Muscle layer of duodenum (tissue), 2 donors: ENCODE data around the gene RNF224.

Experiments
- H3K27ac ChIP-seq: one replicate; pipeline ENCODE4 v1.7.0; 2013; ENCODE audit warnings: mild to moderate bottlenecking, low read length
- H3K27me3 ChIP-seq: one replicate; pipeline ENCODE4 v1.7.0; 2013; ENCODE audit warnings: low read depth, mild to moderate bottlenecking, control low read depth, low read length
- H3K36me3 ChIP-seq, 2 donors: one replicate each; pipeline ENCODE4 v1.7.0; 2013; ENCODE audit warnings: low read length in 2 of 2, control low read depth in 1 of 2, mild to moderate bottlenecking in 1 of 2; ENCODE audit not compliant: insufficient read depth in 2 of 2, control insufficient read depth in 1 of 2
- H3K4me1 ChIP-seq, 2 donors: one replicate each; pipeline ENCODE4 v1.7.0; 2013; ENCODE audit warnings: low read length in 2 of 2, mild to moderate bottlenecking in 2 of 2, control low read depth in 1 of 2, moderate library complexity in 1 of 2; ENCODE audit not compliant: insufficient read depth in 2 of 2, control insufficient read depth in 1 of 2
- H3K4me3 ChIP-seq, 2 donors: one replicate each; pipeline ENCODE4 v1.7.0; 2013; ENCODE audit warnings: low read length in 2 of 2, low read depth in 1 of 2, mild to moderate bottlenecking in 1 of 2
- H3K9me3 ChIP-seq, 2 donors: one replicate each; pipeline ENCODE4 v1.7.0; 2013; ENCODE audit warnings: low read length in 2 of 2, control low read depth in 1 of 2, mild to moderate bottlenecking in 1 of 2; ENCODE audit not compliant: control insufficient read depth in 1 of 2
- donor health status: healthy.

RNF224 gene

GRCh38 chr9:137186385-137186784, 40.9 kb upstream of the RNF224 start:
- Histone ChIP-seq H3K9me3 (no peaks in the 10 kb centered on the region), H3K27me3 (no peaks in the 10 kb centered on the region), H3K4me1 (peaks cover 11 to 43% of the 10 kb centered on the region in 2 donors), H3K4me3 (peak overlapping the region; percentile 86 to 100), H3K36me3 (peaks cover 22 to 85% of the 10 kb centered on the region in 2 donors), H3K27ac (no peak overlapping the region)

DNA sequence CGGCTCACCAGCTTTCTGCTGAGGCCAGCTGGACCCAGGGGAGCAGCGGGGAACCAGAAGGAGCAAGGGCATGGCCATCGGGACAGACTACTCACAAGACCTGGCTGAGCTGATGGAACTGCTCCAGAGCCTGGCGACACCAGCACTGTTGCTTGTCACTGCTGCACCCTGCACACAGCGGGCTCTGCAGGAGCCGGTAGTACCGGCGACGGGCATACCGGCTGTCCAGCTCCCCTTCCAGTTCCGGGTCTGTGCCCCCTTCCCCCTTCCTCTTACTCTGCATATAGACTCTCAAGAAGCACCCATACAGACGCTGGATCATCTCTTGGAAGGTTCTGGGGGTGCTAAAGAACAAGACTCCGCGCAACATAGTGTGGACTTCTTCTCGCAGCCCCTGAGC, 39.9 kb upstream of the RNF224 start:
- Histone ChIP-seq H3K27ac (no peak overlapping the region), H3K4me1 (peaks cover 11 to 43% of the 10 kb centered on the region in 2 donors)

DNA sequence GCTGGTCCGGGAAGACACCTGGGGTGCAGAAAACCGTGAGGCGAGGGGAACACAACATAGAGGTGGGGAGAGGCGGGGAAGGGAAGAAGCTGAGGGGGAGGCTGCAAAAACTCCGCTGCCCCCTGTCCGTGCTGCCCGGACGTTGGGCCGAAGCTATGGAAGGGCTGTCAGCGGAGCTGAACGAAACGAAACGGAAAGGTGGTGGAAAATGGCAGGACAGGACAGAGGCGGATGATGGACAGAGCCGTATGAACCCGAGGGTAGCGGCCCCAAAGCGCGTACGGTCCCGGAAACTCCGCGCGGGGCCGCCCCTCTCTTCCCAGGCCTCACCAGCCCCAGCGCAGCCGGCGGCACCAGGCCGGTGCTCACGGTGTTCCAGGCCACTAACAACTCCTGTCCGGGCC, 39.2 kb upstream of the RNF224 start:
- H3K36me3 ChIP-seq, result peaks cover 20 to 68% of the 10 kb centered on the region in 2 donors
- peak overlapping the region; percentile 71 for H3K27ac ChIP-seq
- H3K27me3 ChIP-seq, result no peaks in the 10 kb centered on the region

More for the DNA sequence above, 39.9 kb upstream of the RNF224 start:
- Histone ChIP-seq H3K4me3 (peak overlapping the region; percentile 86 to 100), H3K36me3 (peaks cover 22 to 75% of the 10 kb centered on the region in 2 donors), H3K9me3 (no peaks in the 10 kb centered on the region), H3K27me3 (no peaks in the 10 kb centered on the region)

GRCh38 chr9:137188490-137189296, 38.6 kb upstream of the RNF224 start, which contains the start of the genes ANAPC2 and SSNA1:
Gene ANAPC2, minus strand, starts transcription at chr9:137188560. Its CDS starts 28 bp downstream, at chr9:137188532.
Gene SSNA1, plus strand, starts transcription at chr9:137188676. Its CDS starts 51 bp downstream, at chr9:137188727.
- H3K9me3 ChIP-seq, result no peaks in the 10 kb centered on the region
- H3K4me3 ChIP-seq, result peak within 1 kb of the TSS; percentile 86 to 100
- H3K27ac ChIP-seq, result peak within 1 kb of the TSS; percentile 71
- no peaks in the 10 kb centered on the region for H3K27me3 ChIP-seq
- peaks cover 14 to 62% of the 10 kb centered on the region in 2 donors for H3K36me3 ChIP-seq
- H3K4me1 ChIP-seq, result peaks cover 11 to 43% of the 10 kb centered on the region in 2 donors

More for the DNA sequence above, 39.2 kb upstream of the RNF224 start:
- H3K9me3 ChIP-seq, result no peaks in the 10 kb centered on the region
- H3K4me1 ChIP-seq, result peaks cover 11 to 43% of the 10 kb centered on the region in 2 donors
- peak overlapping the region; percentile 86 to 100 for H3K4me3 ChIP-seq

DNA sequence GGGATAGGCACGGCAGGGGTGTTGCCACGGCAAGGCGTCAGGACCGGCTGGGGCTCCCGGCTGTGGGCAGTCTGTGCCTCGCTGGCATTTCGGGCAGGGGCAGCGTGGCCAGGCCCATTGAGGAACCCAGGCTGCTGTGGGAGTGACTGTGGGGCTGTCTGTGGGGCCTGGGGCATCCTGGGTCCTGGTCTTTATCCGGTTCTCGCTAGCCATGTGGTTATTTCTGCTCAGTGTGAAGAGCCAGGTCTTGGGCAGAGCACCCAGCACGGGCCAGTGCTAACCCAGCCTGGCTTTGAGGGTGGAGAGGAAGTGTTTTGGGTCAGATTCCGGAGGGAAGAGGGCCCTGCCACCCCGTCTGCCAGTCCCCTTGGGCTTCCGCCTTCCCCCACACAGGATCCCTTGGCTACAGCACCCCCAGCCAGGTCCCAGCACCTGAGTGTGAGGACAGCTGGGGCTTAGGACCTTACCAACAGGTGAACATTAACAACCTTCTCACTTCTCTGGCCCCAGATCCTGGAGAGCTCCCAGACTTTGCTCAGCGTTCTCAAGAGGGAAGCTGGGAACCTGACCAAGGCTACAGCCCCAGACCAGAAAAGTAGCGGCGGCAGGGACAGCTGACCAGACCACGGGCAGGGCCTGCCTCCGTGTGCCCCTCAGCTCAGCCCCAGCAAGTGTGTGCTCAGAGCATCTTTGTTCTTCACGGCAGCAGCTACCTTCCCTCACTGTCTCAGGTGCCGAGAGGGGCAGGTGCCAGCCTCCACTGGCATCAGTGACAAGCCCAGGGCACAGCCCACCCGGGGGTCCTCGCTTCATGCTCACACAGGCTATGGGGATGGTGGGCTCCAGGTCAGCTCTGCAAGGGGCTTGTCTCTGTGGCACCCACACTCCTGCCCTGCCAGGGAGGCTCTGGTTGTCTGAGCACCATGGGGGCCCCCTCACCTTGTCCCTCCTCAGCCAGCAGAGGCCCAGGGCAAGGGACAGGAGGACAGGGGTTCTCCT, 37.7 kb upstream of the RNF224 start:
- peaks cover 11 to 43% of the 10 kb centered on the region in 2 donors for H3K4me1 ChIP-seq
- no peaks in the 10 kb centered on the region for H3K27me3 ChIP-seq
- peaks cover 9 to 53% of the 10 kb centered on the region in 2 donors for H3K36me3 ChIP-seq

DNA sequence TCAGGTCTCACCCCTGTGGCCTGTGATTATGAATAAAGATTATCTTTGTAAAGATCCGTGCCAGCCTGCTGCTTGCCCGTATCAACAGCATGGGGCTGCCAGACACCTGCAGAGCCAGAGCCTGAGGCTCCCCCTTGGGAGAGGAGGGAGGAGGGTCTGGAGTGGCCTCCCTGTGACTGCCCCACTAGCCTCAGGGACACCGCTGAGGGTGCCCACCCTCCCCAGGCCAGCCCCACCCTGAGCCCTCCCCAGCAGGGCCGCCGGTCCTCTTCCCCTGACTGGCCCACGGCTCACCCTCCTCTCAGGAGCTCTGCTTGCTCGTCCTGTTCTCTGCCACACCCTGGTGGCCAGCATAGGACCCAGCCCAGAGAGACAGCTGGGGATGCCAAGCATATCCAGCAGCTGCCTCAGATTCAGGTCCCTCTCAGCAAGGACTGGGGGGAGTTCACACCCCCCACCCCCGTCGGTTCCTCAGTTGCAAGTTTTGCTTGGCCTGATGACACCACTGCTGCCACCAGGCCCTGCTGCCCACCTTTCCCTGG, 36.9 kb upstream of the RNF224 start:
- Histone ChIP-seq H3K4me3 (peak overlapping the region; percentile 86 to 100), H3K27ac (no peak overlapping the region), H3K27me3 (no peaks in the 10 kb centered on the region), H3K4me1 (peaks cover 11 to 43% of the 10 kb centered on the region in 2 donors), H3K36me3 (peaks cover 9 to 45% of the 10 kb centered on the region in 2 donors), H3K9me3 (no peaks in the 10 kb centered on the region)

More for the DNA sequence above, 37.7 kb upstream of the RNF224 start:
- Histone ChIP-seq H3K4me3 (peak overlapping the region; percentile 86 to 100), H3K27ac (peak overlapping the region; percentile 71), H3K9me3 (no peaks in the 10 kb centered on the region)

DNA sequence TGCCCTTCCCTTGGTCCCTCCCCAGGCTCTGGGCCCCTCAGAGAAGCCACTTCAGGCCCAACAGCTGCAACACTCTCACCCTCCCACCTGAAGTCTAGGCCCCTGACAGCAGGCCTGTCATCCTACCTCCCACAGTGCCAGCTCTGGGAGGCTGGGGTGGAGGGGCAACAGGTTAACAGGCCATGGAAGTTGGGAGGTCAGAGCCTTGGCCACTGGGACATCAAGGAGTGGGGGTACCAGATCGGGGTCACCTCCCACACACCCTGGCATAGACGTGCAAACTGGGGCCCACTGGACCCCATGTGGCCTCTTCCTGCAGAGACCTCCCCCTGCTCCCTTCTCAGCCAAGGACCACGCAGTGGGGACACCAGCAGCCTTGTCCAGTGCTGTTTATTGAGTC, 36.1 kb upstream of the RNF224 start:
- Histone ChIP-seq H3K27ac (no peak overlapping the region), H3K4me1 (peaks cover 11 to 36% of the 10 kb centered on the region in 2 donors), H3K27me3 (no peaks in the 10 kb centered on the region), H3K4me3 (no peak overlapping the region), H3K36me3 (peaks cover 9 to 37% of the 10 kb centered on the region in 2 donors), H3K9me3 (no peaks in the 10 kb centered on the region)

GRCh38 chr9:137191691-137192447, 35.4 kb upstream of the RNF224 start:
- Histone ChIP-seq H3K27me3 (no peaks in the 10 kb centered on the region), H3K4me3 (no peak overlapping the region), H3K4me1 (peaks cover 8 to 29% of the 10 kb centered on the region in 2 donors), H3K27ac (no peak overlapping the region), H3K9me3 (no peaks in the 10 kb centered on the region), H3K36me3 (peaks cover 9 to 30% of the 10 kb centered on the region in 2 donors)

- H3K36me3 ChIP-seq, result peaks cover 9 to 26% of the 10 kb centered on the region in 2 donors
- H3K27me3 ChIP-seq, result no peaks in the 10 kb centered on the region
- no peak overlapping the region for H3K27ac ChIP-seq
- no peak overlapping the region for H3K4me3 ChIP-seq
- H3K4me1 ChIP-seq, result peaks cover 3 to 27% of the 10 kb centered on the region in 2 donors
- no peaks in the 10 kb centered on the region for H3K9me3 ChIP-seq
Observed at GRCh38 chr9:137192448-137192780, 34.9 kb upstream of the RNF224 start.

- Histone ChIP-seq H3K4me3 (no peak overlapping the region), H3K9me3 (no peaks in the 10 kb centered on the region), H3K27me3 (no peaks in the 10 kb centered on the region), H3K36me3 (peaks cover 9 to 26% of the 10 kb centered on the region in 2 donors), H3K27ac (no peak overlapping the region), H3K4me1 (peaks cover 0 to 25% of the 10 kb centered on the region in 2 donors)
Observed at GRCh38 chr9:137192859-137193258, 34.4 kb upstream of the RNF224 start.
